HEK293 (cell line): ENCODE measurements around the gene CACNB3.

Experiments
- GLIS1 ChIP-seq: fragments of 450-650 bp; formaldehyde crosslinking; IDR thresholded peaks from 2 replicates; pipeline ENCODE4 v1.5.1; 2016; ENCODE audit warnings: missing biosample characterization, missing genetic modification characterization
- GLIS2 ChIP-seq: fragments of 450-650 bp; formaldehyde crosslinking; IDR thresholded peaks from 2 replicates; pipeline ENCODE4 v1.5.1; 2016; ENCODE audit warnings: missing biosample characterization, missing genetic modification characterization
- HOXA7 ChIP-seq: sonication (generic); formaldehyde crosslinking; IDR thresholded peaks from 2 replicates; pipeline ENCODE4 v1.8.1; 2022; ENCODE audit warnings: missing genetic modification reagents, borderline replicate concordance
- KLF10 ChIP-seq: fragments of 450-650 bp; IDR thresholded peaks from 2 replicates; pipeline ENCODE4 v1.5.1; 2018; ENCODE audit warnings: missing biosample characterization, mild to moderate bottlenecking, missing genetic modification characterization
- KLF9 ChIP-seq: fragments of 450-650 bp; formaldehyde crosslinking; IDR thresholded peaks from 2 replicates; pipeline ENCODE4 v1.5.1; 2016; ENCODE audit warnings: missing biosample characterization, missing genetic modification characterization, low read depth
- REPIN1 ChIP-seq: fragments of 450-650 bp; formaldehyde crosslinking; IDR thresholded peaks from 2 replicates; pipeline ENCODE4 v1.5.1; 2017; ENCODE audit warnings: missing biosample characterization, missing genetic modification characterization, low read depth
- ZNF10 ChIP-seq: fragments of 450-650 bp; formaldehyde crosslinking; IDR thresholded peaks from 2 replicates; pipeline ENCODE4 v1.5.1; 2017; ENCODE audit warnings: missing biosample characterization, missing genetic modification characterization
- ZNF138 ChIP-seq: fragments of 450-650 bp; formaldehyde crosslinking; IDR thresholded peaks from 2 replicates; pipeline ENCODE4 v1.5.1; 2016; ENCODE audit warnings: missing biosample characterization, missing genetic modification characterization, borderline replicate concordance
- ZNF155 ChIP-seq: fragments of 450-650 bp; formaldehyde crosslinking; IDR thresholded peaks from 2 replicates; pipeline ENCODE4 v1.5.1; 2016; ENCODE audit warnings: missing biosample characterization, missing genetic modification characterization
- ZNF16 ChIP-seq: fragments of 450-650 bp; formaldehyde crosslinking; IDR thresholded peaks from 2 replicates; pipeline ENCODE4 v1.5.1; 2016; ENCODE audit warnings: low read depth, missing biosample characterization, missing genetic modification characterization
- ZNF169 ChIP-seq: fragments of 450-650 bp; formaldehyde crosslinking; IDR thresholded peaks from 2 replicates; pipeline ENCODE4 v1.5.1; 2016; ENCODE audit warnings: missing biosample characterization, missing genetic modification characterization
- ZNF2 ChIP-seq: fragments of 450-650 bp; formaldehyde crosslinking; IDR thresholded peaks from 2 replicates; pipeline ENCODE4 v1.5.1; 2016; ENCODE audit warnings: missing biosample characterization, missing genetic modification characterization
- ZNF211 ChIP-seq: fragments of 450-650 bp; formaldehyde crosslinking; IDR thresholded peaks from 2 replicates; pipeline ENCODE4 v1.5.1; 2016; ENCODE audit warnings: low read depth, missing biosample characterization, missing genetic modification characterization
- ZNF391 ChIP-seq: fragments of 450-650 bp; formaldehyde crosslinking; IDR thresholded peaks from 2 replicates; pipeline ENCODE4 v1.5.1; 2016; ENCODE audit warnings: low read depth, missing biosample characterization, missing genetic modification characterization, borderline replicate concordance
- ZNF549 ChIP-seq: fragments of 450-650 bp; IDR thresholded peaks from 2 replicates; pipeline ENCODE4 v1.5.1; 2018; ENCODE audit warnings: missing biosample characterization, missing genetic modification characterization, mild to moderate bottlenecking, inconsistent platforms, moderate library complexity
- ZNF558 ChIP-seq: fragments of 450-650 bp; formaldehyde crosslinking; IDR thresholded peaks from 2 replicates; pipeline ENCODE4 v1.5.1; 2016; ENCODE audit warnings: missing biosample characterization, missing genetic modification characterization
- ZNF571 ChIP-seq: fragments of 450-650 bp; formaldehyde crosslinking; IDR thresholded peaks from 2 replicates; pipeline ENCODE4 v1.5.0; 2017; ENCODE audit warnings: missing biosample characterization, missing genetic modification characterization
- ZNF624 ChIP-seq: fragments of 450-650 bp; formaldehyde crosslinking; IDR thresholded peaks from 2 replicates; pipeline ENCODE4 v1.5.1; 2017; ENCODE audit warnings: missing biosample characterization, missing genetic modification characterization
- ZNF629 ChIP-seq: fragments of 450-650 bp; formaldehyde crosslinking; IDR thresholded peaks from 2 replicates; pipeline ENCODE4 v1.5.1; 2017; ENCODE audit warnings: missing biosample characterization, missing genetic modification characterization
- ZNF660 ChIP-seq: fragments of 450-650 bp; IDR thresholded peaks from 2 replicates; pipeline ENCODE4 v1.5.1; 2018; ENCODE audit warnings: missing biosample characterization, mild to moderate bottlenecking, missing genetic modification characterization
- ZNF664 ChIP-seq: fragments of 450-650 bp; formaldehyde crosslinking; IDR thresholded peaks from 2 replicates; pipeline ENCODE4 v1.5.1; 2016; ENCODE audit warnings: missing biosample characterization, missing genetic modification characterization
- ZNF670 ChIP-seq: fragments of 450-650 bp; formaldehyde crosslinking; IDR thresholded peaks from 2 replicates; pipeline ENCODE4 v1.5.1; 2016; ENCODE audit warnings: missing biosample characterization, missing genetic modification characterization, low read depth
- ZNF747 ChIP-seq: fragments of 450-650 bp; formaldehyde crosslinking; IDR thresholded peaks from 2 replicates; pipeline ENCODE4 v1.5.1; 2016; ENCODE audit warnings: missing biosample characterization, missing genetic modification characterization
- ZNF76 ChIP-seq: fragments of 450-650 bp; formaldehyde crosslinking; IDR thresholded peaks from 2 replicates; pipeline ENCODE4; 2016; ENCODE audit warnings: low read depth, missing biosample characterization, missing genetic modification characterization, borderline replicate concordance
- ZSCAN23 ChIP-seq: fragments of 450-650 bp; formaldehyde crosslinking; IDR thresholded peaks from 2 replicates; pipeline ENCODE4 v1.5.1; 2016; ENCODE audit warnings: missing biosample characterization, missing genetic modification characterization
- TF ChIP-seq, protein P1 (sequence below): fragments of 450-650 bp; formaldehyde crosslinking; IDR thresholded peaks from 2 replicates; pipeline ENCODE4 v1.5.1; 2016; ENCODE audit warnings: missing biosample characterization, missing genetic modification characterization
- TF ChIP-seq, protein P2 (sequence below): fragments of 450-650 bp; formaldehyde crosslinking; IDR thresholded peaks from 2 replicates; pipeline ENCODE4 v1.5.1; 2016; ENCODE audit warnings: missing biosample characterization, missing genetic modification characterization
- TF ChIP-seq, protein P3 (sequence below): fragments of 450-650 bp; formaldehyde crosslinking; IDR thresholded peaks from 2 replicates; pipeline ENCODE4 v1.5.1; 2016; ENCODE audit warnings: missing biosample characterization, missing genetic modification characterization
- TF ChIP-seq, protein P4 (sequence below): fragments of 450-650 bp; formaldehyde crosslinking; IDR thresholded peaks from 2 replicates; pipeline ENCODE4 v1.5.1; 2016; ENCODE audit warnings: missing biosample characterization, missing genetic modification characterization
- TF ChIP-seq, protein P5 (sequence below): fragments of 450-650 bp; formaldehyde crosslinking; IDR thresholded peaks from 2 replicates; pipeline ENCODE4 v1.5.1; 2016; ENCODE audit warnings: missing biosample characterization, missing genetic modification characterization

The CACNB3 gene

GRCh38 chr12:48789858-48790326, 28.4 kb upstream of the CACNB3 start (continued):
- TF ChIP-seq, protein P1, sequence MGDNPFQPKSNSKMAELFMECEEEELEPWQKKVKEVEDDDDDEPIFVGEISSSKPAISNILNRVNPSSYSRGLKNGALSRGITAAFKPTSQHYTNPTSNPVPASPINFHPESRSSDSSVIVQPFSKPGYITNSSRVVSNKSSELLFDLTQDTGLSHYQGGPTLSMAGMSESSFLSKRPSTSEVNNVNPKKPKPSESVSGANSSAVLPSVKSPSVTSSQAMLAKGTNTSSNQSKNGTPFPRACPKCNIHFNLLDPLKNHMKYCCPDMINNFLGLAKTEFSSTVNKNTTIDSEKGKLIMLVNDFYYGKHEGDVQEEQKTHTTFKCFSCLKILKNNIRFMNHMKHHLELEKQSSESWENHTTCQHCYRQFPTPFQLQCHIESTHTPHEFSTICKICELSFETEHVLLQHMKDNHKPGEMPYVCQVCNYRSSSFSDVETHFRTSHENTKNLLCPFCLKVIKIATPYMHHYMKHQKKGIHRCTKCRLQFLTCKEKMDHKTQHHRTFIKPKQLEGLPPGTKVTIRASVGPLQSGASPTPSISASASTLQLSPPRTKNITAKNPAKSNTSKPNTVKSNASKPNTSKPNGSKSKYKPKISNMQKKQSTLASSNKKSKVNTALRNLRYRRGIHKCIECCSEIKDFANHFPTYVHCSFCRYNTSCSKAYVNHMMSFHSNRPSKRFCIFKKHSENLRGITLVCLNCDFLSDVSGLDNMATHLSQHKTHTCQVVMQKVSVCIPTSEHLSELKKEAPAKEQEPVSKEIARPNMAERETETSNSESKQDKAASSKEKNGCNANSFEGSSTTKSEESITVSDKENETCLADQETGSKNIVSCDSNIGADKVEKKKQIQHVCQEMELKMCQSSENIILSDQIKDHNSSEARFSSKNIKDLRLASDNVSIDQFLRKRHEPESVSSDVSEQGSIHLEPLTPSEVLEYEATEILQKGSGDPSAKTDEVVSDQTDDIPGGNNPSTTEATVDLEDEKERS (tag by site-specific recombination): no peak
- TF ChIP-seq HOXA7 (CRISPR knock-in tag) (no peak), KLF9 (no peak), GLIS1 (tag by site-specific recombination) (peak; percentile 61), ZNF16 (tag by site-specific recombination) (no peak), REPIN1 (tag by site-specific recombination) (peak; percentile 61; the same call in 1 of the 2 replicates), ZNF10 (tag by site-specific recombination) (no peak), ZNF549 (tag by site-specific recombination) (no peak), ZNF624 (no peak), ZNF629 (tag by site-specific recombination) (no peak), ZNF747 (tag by site-specific recombination) (no peak), ZNF571 (no peak), ZNF660 (tag by site-specific recombination) (no peak), ZNF138 (tag by site-specific recombination) (no peak), ZNF664 (no peak), ZSCAN23 (no peak), ZNF670 (tag by site-specific recombination) (no peak), ZNF391 (tag by site-specific recombination) (no peak), KLF10 (tag by site-specific recombination) (no peak), ZNF155 (tag by site-specific recombination) (no peak), GLIS2 (tag by site-specific recombination) (peak; percentile 40), ZNF169 (tag by site-specific recombination) (no peak), ZNF76 (tag by site-specific recombination) (0 out of 2 replicates have a peak, but pooled peaks have one; percentile 43), ZNF2 (tag by site-specific recombination) (0 out of 2 replicates have a peak, but pooled peaks have one; percentile 15), ZNF558 (tag by site-specific recombination) (no peak), ZNF211 (tag by site-specific recombination) (no peak)
- TF ChIP-seq, protein P2, sequence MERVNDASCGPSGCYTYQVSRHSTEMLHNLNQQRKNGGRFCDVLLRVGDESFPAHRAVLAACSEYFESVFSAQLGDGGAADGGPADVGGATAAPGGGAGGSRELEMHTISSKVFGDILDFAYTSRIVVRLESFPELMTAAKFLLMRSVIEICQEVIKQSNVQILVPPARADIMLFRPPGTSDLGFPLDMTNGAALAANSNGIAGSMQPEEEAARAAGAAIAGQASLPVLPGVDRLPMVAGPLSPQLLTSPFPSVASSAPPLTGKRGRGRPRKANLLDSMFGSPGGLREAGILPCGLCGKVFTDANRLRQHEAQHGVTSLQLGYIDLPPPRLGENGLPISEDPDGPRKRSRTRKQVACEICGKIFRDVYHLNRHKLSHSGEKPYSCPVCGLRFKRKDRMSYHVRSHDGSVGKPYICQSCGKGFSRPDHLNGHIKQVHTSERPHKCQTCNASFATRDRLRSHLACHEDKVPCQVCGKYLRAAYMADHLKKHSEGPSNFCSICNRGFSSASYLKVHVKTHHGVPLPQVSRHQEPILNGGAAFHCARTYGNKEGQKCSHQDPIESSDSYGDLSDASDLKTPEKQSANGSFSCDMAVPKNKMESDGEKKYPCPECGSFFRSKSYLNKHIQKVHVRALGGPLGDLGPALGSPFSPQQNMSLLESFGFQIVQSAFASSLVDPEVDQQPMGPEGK: no peak
- TF ChIP-seq, protein P3, sequence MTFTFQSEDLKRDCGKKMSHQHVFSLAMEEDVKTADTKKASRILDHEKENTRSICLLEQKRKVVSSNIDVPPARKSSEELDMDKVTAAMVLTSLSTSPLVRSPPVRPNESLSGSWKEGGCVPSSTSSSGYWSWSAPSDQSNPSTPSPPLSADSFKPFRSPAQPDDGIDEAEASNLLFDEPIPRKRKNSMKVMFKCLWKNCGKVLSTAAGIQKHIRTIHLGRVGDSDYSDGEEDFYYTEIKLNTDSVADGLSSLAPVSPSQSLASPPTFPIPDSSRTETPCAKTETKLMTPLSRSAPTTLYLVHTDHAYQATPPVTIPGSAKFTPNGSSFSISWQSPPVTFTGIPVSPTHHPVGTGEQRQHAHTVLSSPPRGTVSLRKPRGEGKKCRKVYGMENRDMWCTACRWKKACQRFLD: no peak
- TF ChIP-seq, protein P4, sequence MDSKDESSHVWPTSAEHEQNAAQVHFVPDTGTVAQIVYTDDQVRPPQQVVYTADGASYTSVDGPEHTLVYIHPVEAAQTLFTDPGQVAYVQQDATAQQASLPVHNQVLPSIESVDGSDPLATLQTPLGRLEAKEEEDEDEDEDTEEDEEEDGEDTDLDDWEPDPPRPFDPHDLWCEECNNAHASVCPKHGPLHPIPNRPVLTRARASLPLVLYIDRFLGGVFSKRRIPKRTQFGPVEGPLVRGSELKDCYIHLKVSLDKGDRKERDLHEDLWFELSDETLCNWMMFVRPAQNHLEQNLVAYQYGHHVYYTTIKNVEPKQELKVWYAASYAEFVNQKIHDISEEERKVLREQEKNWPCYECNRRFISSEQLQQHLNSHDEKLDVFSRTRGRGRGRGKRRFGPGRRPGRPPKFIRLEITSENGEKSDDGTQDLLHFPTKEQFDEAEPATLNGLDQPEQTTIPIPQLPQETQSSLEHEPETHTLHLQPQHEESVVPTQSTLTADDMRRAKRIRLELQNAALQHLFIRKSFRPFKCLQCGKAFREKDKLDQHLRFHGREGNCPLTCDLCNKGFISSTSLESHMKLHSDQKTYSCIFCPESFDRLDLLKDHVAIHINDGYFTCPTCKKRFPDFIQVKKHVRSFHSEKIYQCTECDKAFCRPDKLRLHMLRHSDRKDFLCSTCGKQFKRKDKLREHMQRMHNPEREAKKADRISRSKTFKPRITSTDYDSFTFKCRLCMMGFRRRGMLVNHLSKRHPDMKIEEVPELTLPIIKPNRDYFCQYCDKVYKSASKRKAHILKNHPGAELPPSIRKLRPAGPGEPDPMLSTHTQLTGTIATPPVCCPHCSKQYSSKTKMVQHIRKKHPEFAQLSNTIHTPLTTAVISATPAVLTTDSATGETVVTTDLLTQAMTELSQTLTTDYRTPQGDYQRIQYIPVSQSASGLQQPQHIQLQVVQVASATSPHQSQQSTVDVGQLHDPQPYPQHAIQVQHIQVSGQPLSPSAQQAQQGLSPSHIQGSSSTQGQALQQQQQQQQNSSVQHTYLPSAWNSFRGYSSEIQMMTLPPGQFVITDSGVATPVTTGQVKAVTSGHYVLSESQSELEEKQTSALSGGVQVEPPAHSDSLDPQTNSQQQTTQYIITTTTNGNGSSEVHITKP: peak; percentile 42; the same call in 1 of the 2 replicates
- TF ChIP-seq, protein P5, sequence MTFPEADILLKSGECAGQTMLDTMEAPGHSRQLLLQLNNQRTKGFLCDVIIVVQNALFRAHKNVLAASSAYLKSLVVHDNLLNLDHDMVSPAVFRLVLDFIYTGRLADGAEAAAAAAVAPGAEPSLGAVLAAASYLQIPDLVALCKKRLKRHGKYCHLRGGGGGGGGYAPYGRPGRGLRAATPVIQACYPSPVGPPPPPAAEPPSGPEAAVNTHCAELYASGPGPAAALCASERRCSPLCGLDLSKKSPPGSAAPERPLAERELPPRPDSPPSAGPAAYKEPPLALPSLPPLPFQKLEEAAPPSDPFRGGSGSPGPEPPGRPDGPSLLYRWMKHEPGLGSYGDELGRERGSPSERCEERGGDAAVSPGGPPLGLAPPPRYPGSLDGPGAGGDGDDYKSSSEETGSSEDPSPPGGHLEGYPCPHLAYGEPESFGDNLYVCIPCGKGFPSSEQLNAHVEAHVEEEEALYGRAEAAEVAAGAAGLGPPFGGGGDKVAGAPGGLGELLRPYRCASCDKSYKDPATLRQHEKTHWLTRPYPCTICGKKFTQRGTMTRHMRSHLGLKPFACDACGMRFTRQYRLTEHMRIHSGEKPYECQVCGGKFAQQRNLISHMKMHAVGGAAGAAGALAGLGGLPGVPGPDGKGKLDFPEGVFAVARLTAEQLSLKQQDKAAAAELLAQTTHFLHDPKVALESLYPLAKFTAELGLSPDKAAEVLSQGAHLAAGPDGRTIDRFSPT: no peak
